GM06990 (cell line): ENCODE measurements around the gene DCST2.

ENCODE experiments used
- DNase-seq: peaks from one replicate; pipeline ENCODE4 v3.0.0-alpha.2; 2011; ENCODE audit not compliant: insufficient read length; ENCODE audit errors: extremely low read depth
- H3K27me3 ChIP-seq: replicated peaks from 2 replicates; pipeline ENCODE4 v1.6.0; 2011; ENCODE audit warnings: low read length; ENCODE audit not compliant: control insufficient read depth, insufficient read depth
- H3K36me3 ChIP-seq: 2 replicates; pipeline ENCODE4 v1.5.1; 2011; ENCODE audit warnings: low read length; ENCODE audit not compliant: control insufficient read depth, insufficient read depth
- H3K4me3 ChIP-seq: replicated peaks from 2 replicates; pipeline ENCODE4 v1.5.1; 2011; ENCODE audit warnings: low read depth, mild to moderate bottlenecking, control low read depth, low read length
- TF ChIP-seq, protein P1 (sequence below): IDR thresholded peaks from 2 replicates; pipeline ENCODE4 v1.5.1; 2011; ENCODE audit warnings: low read length, control low read depth, mild to moderate bottlenecking, inconsistent platforms; ENCODE audit not compliant: insufficient read depth, poor library complexity, severe bottlenecking

The DCST2 gene

DNA sequence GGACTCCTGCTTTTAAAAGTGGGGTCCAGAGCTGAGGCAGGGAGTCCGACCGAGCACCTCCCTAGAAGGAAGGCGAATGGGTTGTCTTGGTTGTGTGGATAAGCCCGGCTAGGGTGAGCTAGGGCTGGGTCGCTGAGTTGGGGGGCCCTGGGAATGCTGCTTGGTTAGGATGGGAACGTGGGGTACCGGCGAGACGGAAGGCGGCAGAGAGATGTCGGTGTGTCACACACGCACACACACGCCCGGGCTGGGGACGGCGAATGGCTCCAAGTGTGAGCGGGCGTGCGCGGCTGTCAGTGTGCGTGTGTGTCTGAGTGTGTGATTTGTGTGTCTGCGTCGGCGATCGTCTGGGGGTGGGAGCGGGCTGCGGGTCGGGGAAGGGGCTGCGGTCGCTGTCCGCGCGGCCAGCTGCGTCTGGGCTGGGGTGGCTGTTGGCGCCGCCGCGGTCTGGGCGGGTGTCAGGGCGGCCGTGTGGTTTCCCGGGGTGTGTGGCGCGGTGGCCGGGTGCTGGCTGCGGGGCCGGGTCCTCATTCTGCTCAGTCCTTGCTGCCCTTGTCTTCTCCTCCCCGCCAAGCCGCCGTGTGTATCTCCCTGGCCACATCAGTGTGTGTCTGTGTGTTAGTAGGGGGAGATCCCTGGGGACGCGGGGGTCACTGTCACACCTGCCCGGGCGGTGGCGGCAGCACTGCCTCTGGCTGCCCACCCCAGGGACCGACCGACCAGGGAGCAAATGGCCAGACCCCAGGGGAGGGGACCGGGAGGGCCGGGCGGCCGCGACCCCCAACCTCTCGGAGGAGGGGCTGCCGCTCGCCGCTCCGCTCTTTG lies 46.1 kb upstream of the DCST2 start:
- H3K27me3 ChIP-seq = peaks cover 5% of the 10 kb centered on the region
- DNase-seq = no peak
- no peak overlapping the region; the same call in 1 of the 2 replicates for H3K4me3 ChIP-seq
- no peaks in the 10 kb centered on the region for H3K36me3 ChIP-seq
- TF ChIP-seq, protein P1, sequence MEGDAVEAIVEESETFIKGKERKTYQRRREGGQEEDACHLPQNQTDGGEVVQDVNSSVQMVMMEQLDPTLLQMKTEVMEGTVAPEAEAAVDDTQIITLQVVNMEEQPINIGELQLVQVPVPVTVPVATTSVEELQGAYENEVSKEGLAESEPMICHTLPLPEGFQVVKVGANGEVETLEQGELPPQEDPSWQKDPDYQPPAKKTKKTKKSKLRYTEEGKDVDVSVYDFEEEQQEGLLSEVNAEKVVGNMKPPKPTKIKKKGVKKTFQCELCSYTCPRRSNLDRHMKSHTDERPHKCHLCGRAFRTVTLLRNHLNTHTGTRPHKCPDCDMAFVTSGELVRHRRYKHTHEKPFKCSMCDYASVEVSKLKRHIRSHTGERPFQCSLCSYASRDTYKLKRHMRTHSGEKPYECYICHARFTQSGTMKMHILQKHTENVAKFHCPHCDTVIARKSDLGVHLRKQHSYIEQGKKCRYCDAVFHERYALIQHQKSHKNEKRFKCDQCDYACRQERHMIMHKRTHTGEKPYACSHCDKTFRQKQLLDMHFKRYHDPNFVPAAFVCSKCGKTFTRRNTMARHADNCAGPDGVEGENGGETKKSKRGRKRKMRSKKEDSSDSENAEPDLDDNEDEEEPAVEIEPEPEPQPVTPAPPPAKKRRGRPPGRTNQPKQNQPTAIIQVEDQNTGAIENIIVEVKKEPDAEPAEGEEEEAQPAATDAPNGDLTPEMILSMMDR = no peak

DNA sequence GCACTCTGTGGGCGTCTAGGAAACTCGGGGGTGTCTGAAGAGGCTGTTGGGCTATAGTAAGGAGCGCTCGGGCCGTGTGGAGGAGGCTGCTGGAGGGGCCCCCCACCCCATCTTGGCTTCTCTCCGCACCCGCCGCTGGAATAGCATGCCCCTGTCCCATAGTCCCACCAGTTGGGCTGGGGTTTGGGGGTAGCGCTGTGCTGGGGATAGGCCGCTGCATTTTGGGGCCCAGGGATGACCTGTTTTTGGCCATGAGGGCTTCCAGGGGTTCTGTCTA lies 45.6 kb upstream of the DCST2 start:
- Histone ChIP-seq H3K4me3 (peak overlapping the region; percentile 38; the same call in 1 of the 2 replicates), H3K27me3 (peaks cover 5% of the 10 kb centered on the region), H3K36me3 (no peaks in the 10 kb centered on the region)
- TF ChIP-seq, protein P1 = no peak
- DNase-seq = no peak

GRCh38 chr1:155078469-155079209 lies 45.1 kb upstream of the DCST2 start, which contains the start of gene EFNA3:
EFNA3 (plus strand) TSS chr1:155078837; CDS start chr1:155078942, 105 bp downstream.
- DNase-seq = peak; percentile 63
- Histone ChIP-seq H3K27me3 (peaks cover 5% of the 10 kb centered on the region), H3K4me3 (peak within 1 kb of the TSS; percentile 38), H3K36me3 (no peaks in the 10 kb centered on the region)
- TF ChIP-seq, protein P1 = no peak

- no peak overlapping the region for H3K4me3 ChIP-seq
- H3K36me3 ChIP-seq = no peaks in the 10 kb centered on the region
- no peak for DNase-seq
- H3K27me3 ChIP-seq = peaks cover 3% of the 10 kb centered on the region
- TF ChIP-seq, protein P1 = no peak
Observed at GRCh38 chr1:155077758-155078445, 44.3 kb upstream of the DCST2 start.

DNA sequence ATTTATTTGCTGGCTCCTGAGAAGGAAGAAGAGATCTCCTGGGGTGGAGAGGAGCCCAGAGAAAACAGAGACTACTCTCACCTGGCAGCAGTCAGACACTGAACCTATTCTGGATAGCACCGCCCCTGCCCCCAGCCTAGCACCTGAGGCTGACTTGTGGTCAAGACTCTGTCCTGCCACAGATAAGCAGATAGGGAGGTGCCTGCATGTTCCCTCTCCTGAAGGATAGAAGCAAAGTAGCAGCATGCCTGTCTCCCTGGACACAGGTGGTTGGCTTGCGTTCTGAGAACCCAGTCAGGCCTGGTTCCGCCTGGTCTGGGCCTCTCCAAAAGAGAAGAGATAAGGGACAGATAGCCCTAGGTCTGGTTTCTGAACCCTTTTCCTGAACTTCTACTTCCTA lies 43.8 kb upstream of the DCST2 start:
- TF ChIP-seq, protein P1 = no peak
- DNase-seq = no peak
- Histone ChIP-seq H3K27me3 (peaks cover 3% of the 10 kb centered on the region), H3K36me3 (no peaks in the 10 kb centered on the region), H3K4me3 (no peak overlapping the region)
